ENCODE results near the gene RANBP9. TPM values are rescaled to one million over a fixed set of nuclear protein-coding genes. Genes with fewer than 3 reads are reported as not detected.

Gene RANBP9
- total and polyA plus RNA-seq, 2 of the 13 experiments (the other 11 are each of a cell fraction or from before 2014, with no cell fraction given), result 26.6 to 30.6 TPM

DNA sequence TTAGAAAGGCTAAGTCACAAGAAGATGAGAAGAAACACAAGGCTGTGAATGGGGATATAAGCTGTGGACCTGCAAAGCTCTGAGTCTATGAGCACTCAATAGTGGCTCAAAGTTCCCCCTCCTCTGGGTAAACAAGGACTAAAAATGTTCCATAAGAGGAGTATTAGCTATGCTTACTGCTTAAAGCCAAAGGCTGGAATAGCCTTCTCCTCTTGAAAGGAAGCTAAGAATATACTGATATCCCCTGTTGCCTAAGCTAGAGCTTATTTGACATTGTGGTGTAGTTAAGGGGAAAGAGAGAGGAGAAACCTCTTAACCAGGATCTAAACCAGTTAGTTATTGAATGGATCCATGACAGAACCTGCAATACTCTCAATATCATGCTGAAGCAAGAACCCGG lies 50.7 kb downstream of the RANBP9 start (continued):
- TF ChIP-seq, protein P1, sequence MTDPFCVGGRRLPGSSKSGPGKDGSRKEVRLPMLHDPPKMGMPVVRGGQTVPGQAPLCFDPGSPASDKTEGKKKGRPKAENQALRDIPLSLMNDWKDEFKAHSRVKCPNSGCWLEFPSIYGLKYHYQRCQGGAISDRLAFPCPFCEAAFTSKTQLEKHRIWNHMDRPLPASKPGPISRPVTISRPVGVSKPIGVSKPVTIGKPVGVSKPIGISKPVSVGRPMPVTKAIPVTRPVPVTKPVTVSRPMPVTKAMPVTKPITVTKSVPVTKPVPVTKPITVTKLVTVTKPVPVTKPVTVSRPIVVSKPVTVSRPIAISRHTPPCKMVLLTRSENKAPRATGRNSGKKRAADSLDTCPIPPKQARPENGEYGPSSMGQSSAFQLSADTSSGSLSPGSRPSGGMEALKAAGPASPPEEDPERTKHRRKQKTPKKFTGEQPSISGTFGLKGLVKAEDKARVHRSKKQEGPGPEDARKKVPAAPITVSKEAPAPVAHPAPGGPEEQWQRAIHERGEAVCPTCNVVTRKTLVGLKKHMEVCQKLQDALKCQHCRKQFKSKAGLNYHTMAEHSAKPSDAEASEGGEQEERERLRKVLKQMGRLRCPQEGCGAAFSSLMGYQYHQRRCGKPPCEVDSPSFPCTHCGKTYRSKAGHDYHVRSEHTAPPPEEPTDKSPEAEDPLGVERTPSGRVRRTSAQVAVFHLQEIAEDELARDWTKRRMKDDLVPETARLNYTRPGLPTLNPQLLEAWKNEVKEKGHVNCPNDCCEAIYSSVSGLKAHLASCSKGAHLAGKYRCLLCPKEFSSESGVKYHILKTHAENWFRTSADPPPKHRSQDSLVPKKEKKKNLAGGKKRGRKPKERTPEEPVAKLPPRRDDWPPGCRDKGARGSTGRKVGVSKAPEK (CRISPR knock-in tag; IDR thresholded peaks at IDR 0.05; ENCODE audit: borderline replicate concordance), result peak; percentile 38; the same call in 1 of the 2 replicates
- TF ChIP-seq ZNF256 (CRISPR knock-in tag; conservative IDR thresholded peaks at IDR 0.05) (0 out of 2 replicates have a peak, but pooled peaks have one; percentile 31), FOXO4 (CRISPR knock-in tag; conservative IDR thresholded peaks at IDR 0.05) (no peak), FOXA3 (CRISPR knock-in tag; IDR thresholded peaks at IDR 0.05) (peak; percentile 97), FOXP4 (CRISPR knock-in tag; IDR thresholded peaks at IDR 0.05) (0 out of 2 replicates have a peak, but pooled peaks have one; percentile 20), EZH2 (conservative IDR thresholded peaks at IDR 0.05; ENCODE audit: low read depth, low read length) (no peak), KAT8 (CRISPR knock-in tag; IDR thresholded peaks at IDR 0.05) (0 out of 2 replicates have a peak, but pooled peaks have one; percentile 33), GABPA (IDR thresholded peaks at IDR 0.05; ENCODE audit: low read depth, low read length) (no peak), GABPA (CRISPR knock-in tag; IDR thresholded peaks at IDR 0.05; ENCODE audit: low read depth) (0 out of 2 replicates have a peak, but pooled peaks have one; percentile 13), ZNF782 (CRISPR knock-in tag; IDR thresholded peaks at IDR 0.05; ENCODE audit: borderline replicate concordance) (no peak), ZNF44 (CRISPR knock-in tag; IDR thresholded peaks at IDR 0.05) (no peak), SRF (IDR thresholded peaks at IDR 0.05; ENCODE audit: low read depth, low read length) (peak; percentile 29; the same call in 1 of the 2 replicates), PAXIP1 (CRISPR knock-in tag; conservative IDR thresholded peaks at IDR 0.05) (peak; percentile 47), ASH2L (IDR thresholded peaks at IDR 0.05; ENCODE audit: insufficient read length, low read depth, low read length) (peak; percentile 28), NCOA5 (CRISPR knock-in tag; IDR thresholded peaks at IDR 0.05) (no peak), ZKSCAN1 (IDR thresholded peaks at IDR 0.05; ENCODE audit: low read length) (no peak), ZNF274 (CRISPR knock-in tag; IDR thresholded peaks at IDR 0.05) (no peak), ZMYM4 (CRISPR knock-in tag; IDR thresholded peaks at IDR 0.05) (peak; percentile 69)
- TF ChIP-seq, protein P2, sequence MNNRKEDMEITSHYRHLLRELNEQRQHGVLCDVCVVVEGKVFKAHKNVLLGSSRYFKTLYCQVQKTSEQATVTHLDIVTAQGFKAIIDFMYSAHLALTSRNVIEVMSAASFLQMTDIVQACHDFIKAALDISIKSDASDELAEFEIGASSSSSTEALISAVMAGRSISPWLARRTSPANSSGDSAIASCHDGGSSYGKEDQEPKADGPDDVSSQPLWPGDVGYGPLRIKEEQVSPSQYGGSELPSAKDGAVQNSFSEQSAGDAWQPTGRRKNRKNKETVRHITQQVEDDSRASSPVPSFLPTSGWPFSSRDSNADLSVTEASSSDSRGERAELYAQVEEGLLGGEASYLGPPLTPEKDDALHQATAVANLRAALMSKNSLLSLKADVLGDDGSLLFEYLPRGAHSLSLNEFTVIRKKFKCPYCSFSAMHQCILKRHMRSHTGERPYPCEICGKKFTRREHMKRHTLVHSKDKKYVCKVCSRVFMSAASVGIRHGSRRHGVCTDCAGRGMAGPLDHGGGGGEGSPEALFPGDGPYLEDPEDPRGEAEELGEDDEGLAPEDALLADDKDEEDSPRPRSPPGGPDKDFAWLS (CRISPR knock-in tag; IDR thresholded peaks at IDR 0.05; ENCODE audit: borderline replicate concordance), result no peak
